Cardiac muscle cell (in vitro differentiated cells and primary cell): Measurements from ENCODE around the gene RNFT1. TPM values are rescaled to one million over a fixed set of nuclear protein-coding genes. Genes with fewer than 3 reads are reported as not detected.

Source experiments
- DNase-seq, 2 donors: peaks; one replicate each; pipeline versions ENCODE4 v3.0.0 to v3.0.0-alpha.2; 2010 to 2017; ENCODE audit warnings: low read depth in 1 of 2, low spot score in 1 of 2
- H3K27ac ChIP-seq: fragments of 200-600 bp; sonication (generic); 2 replicates; pipeline ENCODE4 v1.5.1; 2016
- H3K27me3 ChIP-seq: fragments of 200-600 bp; sonication (generic); 2 replicates; pipeline ENCODE4 v1.6.0; 2016; ENCODE audit warnings: control low read depth
- H3K36me3 ChIP-seq: fragments of 200-600 bp; sonication (generic); 2 replicates; pipeline ENCODE4 v1.5.1; 2016; ENCODE audit warnings: control low read depth
- H3K4me1 ChIP-seq: fragments of 200-600 bp; sonication (generic); 2 replicates; pipeline ENCODE4 v1.8.1; 2017; ENCODE audit warnings: low read depth, mild to moderate bottlenecking, mixed run types
- H3K4me3 ChIP-seq: fragments of 200-600 bp; sonication (generic); 2 replicates; pipeline ENCODE4 v1.5.1; 2016; ENCODE audit warnings: mild to moderate bottlenecking
- H3K9me3 ChIP-seq: fragments of 200-600 bp; sonication (generic); 2 replicates; pipeline ENCODE4 v1.5.1; 2017; ENCODE audit warnings: low read depth, mild to moderate bottlenecking, control low read depth
- CTCF ChIP-seq: IDR thresholded peaks from 2 replicates; pipeline ENCODE4 v1.5.1; 2012; ENCODE audit warnings: low read depth, mild to moderate bottlenecking, low read length
- polyA plus RNA-seq: library from polyadenylated mRNA; unstranded; fragments of >200 nt; fragmentation: Nextera tagmentation; extraction: Ambion mirVana; gene quantifications from 2 replicates; pipeline ENCODE4 v1.2.1, GENCODE V29; 2016
- total RNA-seq: library from RNA; depleted of rRNA; stranded (reverse); fragments of >200 nt; gene quantifications from 2 replicates; pipeline ENCODE4 v1.2.3, GENCODE V29; 2016

The RNFT1 gene
- total and polyA plus RNA-seq, 2 experiments from 2014 or later: 11.1 to 18.1 TPM

DNA sequence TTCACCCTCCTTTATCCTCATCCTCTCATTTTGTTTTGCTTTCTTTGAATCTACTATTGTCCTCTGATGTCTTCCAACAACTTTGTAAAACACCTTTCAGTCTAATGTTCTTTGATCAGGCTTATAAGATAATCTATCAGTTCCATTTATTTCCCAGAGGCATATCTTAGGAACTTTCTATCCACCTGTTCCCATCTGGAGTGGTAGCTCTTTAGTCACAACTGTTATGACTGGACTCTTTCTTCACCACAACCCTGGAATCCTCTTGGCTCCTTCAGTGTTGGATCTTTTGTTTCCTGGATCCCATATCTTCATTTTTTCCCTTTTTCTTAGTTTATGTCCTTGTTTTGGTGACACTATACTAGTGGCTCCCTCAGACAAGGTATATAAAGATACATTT is 48.1 kb downstream of the RNFT1 start:
- Histone ChIP-seq H3K27ac (no peak overlapping the region), H3K4me1 (no peaks in the 10 kb centered on the region), H3K36me3 (peaks cover 25% of the 10 kb centered on the region), H3K27me3 (no peaks in the 10 kb centered on the region), H3K9me3 (no peaks in the 10 kb centered on the region), H3K4me3 (no peak overlapping the region)
- DNase-seq: no peak
- no peak for TF ChIP-seq CTCF

DNA sequence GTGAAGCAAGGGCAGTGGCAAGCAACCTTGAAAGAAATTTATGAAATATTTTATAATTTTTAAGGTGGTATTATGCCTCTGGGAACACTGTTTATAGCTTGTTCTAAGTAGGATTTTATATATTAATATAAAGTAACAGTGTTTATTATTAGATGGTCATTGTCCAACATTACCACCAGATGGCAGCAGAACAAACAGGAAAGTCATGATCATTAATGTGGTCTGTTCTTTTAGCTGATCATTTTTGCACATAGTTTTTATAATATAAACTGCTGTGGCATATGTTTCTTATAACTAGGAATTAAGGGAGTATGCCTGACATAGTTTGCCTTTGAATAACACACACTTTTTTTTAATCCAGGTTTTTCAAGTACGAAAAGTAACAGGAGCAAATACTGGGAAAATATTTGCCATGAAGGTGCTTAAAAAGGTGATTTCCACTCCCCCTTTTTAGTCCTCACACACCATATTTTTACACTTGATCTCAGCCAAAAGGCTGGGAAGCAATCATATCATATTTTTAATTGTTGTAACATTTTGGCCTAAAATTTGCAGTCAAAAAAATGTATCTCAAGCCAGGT is 50.2 kb downstream of the RNFT1 start:
- H3K27ac ChIP-seq: no peak overlapping the region

GRCh38 chr17:59907467-59907866 is 57.1 kb downstream of the RNFT1 start:
- Histone ChIP-seq H3K4me1 (no peaks in the 10 kb centered on the region), H3K27ac (no peak overlapping the region), H3K36me3 (peaks cover 4% of the 10 kb centered on the region), H3K27me3 (no peaks in the 10 kb centered on the region), H3K9me3 (no peaks in the 10 kb centered on the region), H3K4me3 (no peak overlapping the region)
- DNase-seq: no peak
- TF ChIP-seq CTCF: no peak

More for the DNA sequence above, 50.2 kb downstream of the RNFT1 start:
- TF ChIP-seq CTCF: peak; percentile 49
- Histone ChIP-seq H3K4me3 (no peak overlapping the region), H3K9me3 (no peaks in the 10 kb centered on the region), H3K4me1 (no peaks in the 10 kb centered on the region), H3K27me3 (no peaks in the 10 kb centered on the region), H3K36me3 (peaks cover 28% of the 10 kb centered on the region)
- DNase-seq: peak; percentile 54 to 63

- Histone ChIP-seq H3K27ac (no peak overlapping the region), H3K4me1 (no peaks in the 10 kb centered on the region), H3K27me3 (no peaks in the 10 kb centered on the region), H3K9me3 (no peaks in the 10 kb centered on the region), H3K36me3 (no peaks in the 10 kb centered on the region), H3K4me3 (no peak overlapping the region)
- TF ChIP-seq CTCF: no peak
- DNase-seq: no peak
These were observed 61.1 kb downstream of the RNFT1 start for GRCh38 chr17:59903455-59903854.

Other genes starting within 250 kb of the RNFT1 start
- 9.0 and 10.9 TPM in 2 replicates for gene TUBD1, start 71.8 kb downstream of the RNFT1 start, total RNA-seq
- gene TUBD1, start 71.8 kb downstream of the RNFT1 start, polyA plus RNA-seq: 17.5 and 21.1 TPM in 2 replicates
- 30.9 and 103 TPM in 2 replicates for gene RPS6KB1, start 71.6 kb downstream of the RNFT1 start, total RNA-seq
- gene RPS6KB1, start 71.6 kb downstream of the RNFT1 start, polyA plus RNA-seq: 13.6 and 19.2 TPM in 2 replicates
- gene HEATR6, start 114.2 kb upstream of the RNFT1 start, total RNA-seq: 25.4 and 31.6 TPM in 2 replicates
- gene HEATR6, start 114.2 kb upstream of the RNFT1 start, polyA plus RNA-seq: 12.2 and 14.7 TPM in 2 replicates
- 0.18 and 2.1 TPM in 2 replicates for gene CA4, start 185.2 kb upstream of the RNFT1 start, total RNA-seq
- 0.97 and 3.8 TPM in 2 replicates for gene CA4, start 185.2 kb upstream of the RNFT1 start, polyA plus RNA-seq